Sciatic nerve (tissue), 2 donors: ENCODE measurements around the gene UNC79. TPM values are rescaled to one million over a fixed set of nuclear protein-coding genes. Genes with fewer than 3 reads are reported as not detected.

Source experiments
- ATAC-seq: fragments of 200-7000 bp; cut with Tn5 transposase; one replicate; pipeline ENCODE4 v1.9.1; 2020; ENCODE audit warnings: mild to moderate bottlenecking, moderate library complexity
- DNase-seq: peaks from one replicate; pipeline ENCODE4 v3.0.0-alpha.2; 2020; ENCODE audit warnings: low spot score
- intact Hi-C: fragments of 100-400 bp; cut with DNase I; formaldehyde crosslinking; loops from one replicate; pipeline ENCODE4 v1.14.2; 2022
- total RNA-seq: library from RNA; stranded (reverse); fragmentation: NEBNext Ultra II Directional; extraction: Animal tissue kit (Norgen Biotek cat#: 25700); gene quantifications from one replicate; pipeline ENCODE4 v1.2.1, GENCODE V29; 2021
- donor health status: DM: no; HTN: no; CAD: no.
- donor health status: DM: no; HTN: no; CAD: no.

UNC79 gene
- total RNA-seq, 1 donor from 2014 or later, result 0.62 TPM

- ATAC-seq (no peak), DNase-seq (no peak)
- intact Hi-C loops, result no loop called here
Measured at GRCh38 chr14:93643127-93643526, 212.4 kb downstream of the UNC79 start.

- intact Hi-C loops, result no loop called here
- no peak for DNase-seq
- no peak for ATAC-seq
Measured at GRCh38 chr14:93643676-93644075, 212.9 kb downstream of the UNC79 start.

- no peak for ATAC-seq
- DNase-seq, result no peak
- intact Hi-C loops, result no loop called here
Measured at GRCh38 chr14:93645200-93645599, 214.5 kb downstream of the UNC79 start.

- intact Hi-C loops, result no loop called here
- ATAC-seq (no peak), DNase-seq (no peak)
Measured at GRCh38 chr14:93648440-93649168, 217.9 kb downstream of the UNC79 start.

- DNase-seq, result no peak
- intact Hi-C loops, result loop anchor here (10.0 kb wide), 1 partner anchor 240 kb away; no protein-coding TSS in a partner anchor
- ATAC-seq, result no peak
Measured at GRCh38 chr14:93654599-93654998, 223.9 kb downstream of the UNC79 start.

GRCh38 chr14:93655078-93655750 lies 224.5 kb downstream of the UNC79 start:
- DNase-seq, result no peak
- intact Hi-C loops, result loop anchor here (10.0 kb wide), 1 partner anchor 240 kb away; no protein-coding TSS in a partner anchor
- peak; percentile 32 for ATAC-seq

GRCh38 chr14:93657875-93658274 lies 227.1 kb downstream of the UNC79 start:
- intact Hi-C loops, result loop anchor here (10.0 kb wide), 1 partner anchor 237 kb away; no protein-coding TSS in a partner anchor
- no peak for DNase-seq
- ATAC-seq, result no peak

- ATAC-seq (peak; percentile 24), DNase-seq (no peak)
- intact Hi-C loops, result no loop called here
Measured at GRCh38 chr14:93663317-93663716, 232.6 kb downstream of the UNC79 start.

GRCh38 chr14:93665169-93665568 lies 234.4 kb downstream of the UNC79 start:
- DNase-seq (no peak), ATAC-seq (no peak)
- intact Hi-C loops, result no loop called here

- intact Hi-C loops, result no loop called here
- no peak for DNase-seq
- no peak for ATAC-seq
Measured at GRCh38 chr14:93669632-93670031, 238.9 kb downstream of the UNC79 start.

- ATAC-seq (no peak), DNase-seq (no peak)
- intact Hi-C loops, result no loop called here
Measured at GRCh38 chr14:93674343-93674742, 243.6 kb downstream of the UNC79 start.

- intact Hi-C loops, result no loop called here
- no peak for ATAC-seq
- no peak for DNase-seq
Measured at GRCh38 chr14:93675651-93676050, 244.9 kb downstream of the UNC79 start.

GRCh38 chr14:93676416-93676958 lies 245.7 kb downstream of the UNC79 start:
- intact Hi-C loops, result no loop called here
- DNase-seq (no peak), ATAC-seq (no peak)

- DNase-seq, result no peak
- ATAC-seq, result no peak
- intact Hi-C loops, result no loop called here
Measured at GRCh38 chr14:93682459-93682858, 251.7 kb downstream of the UNC79 start.

GRCh38 chr14:93683226-93683625 lies 252.5 kb downstream of the UNC79 start:
- intact Hi-C loops, result no loop called here
- DNase-seq, result no peak
- peak; percentile 88 for ATAC-seq

- intact Hi-C loops, result no loop called here
- no peak for ATAC-seq
- DNase-seq, result no peak
Measured at GRCh38 chr14:93685121-93685895, 254.6 kb downstream of the UNC79 start.

- intact Hi-C loops, result no loop called here
- ATAC-seq, result no peak
- no peak for DNase-seq
Measured at GRCh38 chr14:93686268-93686667, 255.5 kb downstream of the UNC79 start.

GRCh38 chr14:93688239-93688666 lies 257.5 kb downstream of the UNC79 start:
- DNase-seq (no peak), ATAC-seq (no peak)
- intact Hi-C loops, result no loop called here

GRCh38 chr14:93688820-93689219 lies 258.1 kb downstream of the UNC79 start:
- no peak for ATAC-seq
- intact Hi-C loops, result no loop called here
- DNase-seq, result no peak
